T-helper 17 cell (primary cell): ENCODE results near the gene AK8. TPM values are rescaled to one million over a fixed set of nuclear protein-coding genes. Genes with fewer than 3 reads are reported as not detected.
"Not testable (repeated sequence)": the region's sequence is repeated elsewhere in the genome, so short reads cannot be mapped to it uniquely, and the experiment has no call there.

ENCODE experiments used
- ATAC-seq: fragments of 150-1000 bp; cut with Tn5 transposase; 2 replicates; pipeline ENCODE4 v1.10.0; 2021; ENCODE audit warnings: mild to moderate bottlenecking, moderate library complexity
- DNase-seq, 3 donors: peaks; one replicate each; pipeline versions ENCODE4 v3.0.0 to v3.0.0-alpha.2; 2020 to 2021
- H3K9me3 ChIP-seq: one replicate; pipeline ENCODE4 v1.7.0; 2013; ENCODE audit warnings: low read length, mild to moderate bottlenecking; ENCODE audit not compliant: control insufficient read depth, poor library complexity, severe bottlenecking
- H3K27ac Mint-ChIP-seq: one replicate; pipeline ENCODE4 v1.8.0; 2022; ENCODE audit warnings: mild to moderate bottlenecking, moderate library complexity, mixed read lengths
- H3K27me3 Mint-ChIP-seq: one replicate; pipeline ENCODE4 v1.8.0; 2022; ENCODE audit warnings: mixed read lengths
- H3K36me3 Mint-ChIP-seq: one replicate; pipeline ENCODE4 v1.8.0; 2022; ENCODE audit warnings: low read depth, mixed read lengths
- H3K4me1 Mint-ChIP-seq: one replicate; pipeline ENCODE4 v1.8.0; 2022; ENCODE audit warnings: mild to moderate bottlenecking, mixed read lengths
- H3K4me3 Mint-ChIP-seq: one replicate; pipeline ENCODE4 v1.8.0; 2022; ENCODE audit warnings: mild to moderate bottlenecking, moderate library complexity, mixed read lengths
- total RNA-seq, 4 donors: library from RNA in 2 of 4; stranded (reverse) in 2 of 4; gene quantifications; one replicate each; pipeline ENCODE4 v1.2.3 and lab custom pipeline; 2022 to 2026

The AK8 gene
- total RNA-seq, 2 donors from 2014 or later = 0.32 TPM; not detected in 1

DNA sequence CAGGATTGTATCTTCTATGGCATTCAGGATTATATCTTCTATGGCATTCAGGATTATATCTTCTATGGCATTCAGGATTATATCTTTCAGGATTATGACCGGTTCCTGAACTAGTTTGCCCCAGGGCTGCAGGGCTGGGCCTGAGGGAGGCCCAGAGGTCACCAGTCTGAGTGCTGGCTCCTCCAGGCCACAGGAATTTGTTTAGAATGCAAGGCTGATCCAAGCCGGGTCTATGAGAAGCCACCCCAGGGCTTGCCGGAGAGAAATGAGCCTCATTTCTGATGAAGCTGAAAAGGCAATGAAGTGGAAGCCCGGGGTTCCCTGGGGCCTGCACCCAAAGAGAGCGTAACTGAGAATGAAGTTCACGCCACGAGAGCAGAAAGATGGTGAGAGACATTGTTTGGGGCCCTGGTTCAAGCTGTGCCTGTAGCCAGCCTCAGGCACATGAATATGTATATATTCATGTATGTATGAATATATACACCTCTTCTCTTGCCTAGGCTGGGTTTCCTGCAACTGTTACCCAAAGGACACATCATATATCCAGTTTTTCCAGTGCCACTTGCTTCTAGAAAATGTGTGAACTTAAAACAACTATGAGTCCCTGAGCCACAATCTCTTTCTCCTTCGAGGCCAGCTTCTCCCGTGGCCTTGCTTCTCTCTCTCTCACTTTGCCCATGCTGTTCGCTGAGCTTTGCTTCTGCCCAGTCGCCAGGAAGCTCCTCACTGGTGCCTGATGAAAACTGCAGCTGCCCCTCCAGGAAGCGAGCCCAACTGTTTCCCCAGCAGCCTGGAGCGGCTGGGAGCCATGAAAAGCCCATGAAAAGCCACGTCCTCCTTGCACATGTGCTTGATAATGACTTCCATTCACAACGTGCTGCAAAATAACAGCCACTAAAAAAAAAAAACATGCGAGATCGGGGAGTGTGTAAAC, 145.5 kb downstream of the AK8 start:
- H3K4me3 Mint-ChIP-seq = no peak overlapping the region
- no peak overlapping the region for H3K27ac Mint-ChIP-seq
- H3K4me1 Mint-ChIP-seq = peaks cover 2% of the 10 kb centered on the region
- DNase-seq = no peak
- H3K9me3 ChIP-seq = no peaks in the 10 kb centered on the region
- ATAC-seq = no peak
- no peaks in the 10 kb centered on the region for H3K36me3 Mint-ChIP-seq
- H3K27me3 Mint-ChIP-seq = peaks cover 49% of the 10 kb centered on the region

DNA sequence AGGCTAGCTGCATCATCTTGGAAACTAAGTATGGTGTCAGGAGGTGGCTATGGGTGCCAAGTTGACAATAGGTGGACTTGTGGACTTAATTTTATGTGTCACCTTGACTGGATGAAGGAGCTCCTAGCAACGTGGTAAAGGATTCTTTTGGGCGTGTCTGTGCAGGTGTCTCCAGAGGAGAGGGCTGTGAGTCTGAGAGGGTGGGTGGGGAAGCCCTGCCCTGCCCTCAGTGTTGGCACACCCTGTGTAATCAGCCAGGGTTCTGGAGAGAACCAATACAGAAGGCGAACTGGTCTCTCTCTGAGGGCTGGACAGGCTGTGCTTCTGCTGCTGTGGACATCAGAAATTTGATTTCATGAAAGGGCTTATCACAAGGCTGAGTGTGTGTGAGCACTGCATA, 146.9 kb downstream of the AK8 start:
- Mint-ChIP-seq H3K4me1 (peaks cover 2% of the 10 kb centered on the region), H3K27me3 (peaks cover 60% of the 10 kb centered on the region), H3K36me3 (no peaks in the 10 kb centered on the region), H3K27ac (no peak overlapping the region), H3K4me3 (no peak overlapping the region)
- H3K9me3 ChIP-seq = no peaks in the 10 kb centered on the region
- DNase-seq (no peak), ATAC-seq (no peak)

DNA sequence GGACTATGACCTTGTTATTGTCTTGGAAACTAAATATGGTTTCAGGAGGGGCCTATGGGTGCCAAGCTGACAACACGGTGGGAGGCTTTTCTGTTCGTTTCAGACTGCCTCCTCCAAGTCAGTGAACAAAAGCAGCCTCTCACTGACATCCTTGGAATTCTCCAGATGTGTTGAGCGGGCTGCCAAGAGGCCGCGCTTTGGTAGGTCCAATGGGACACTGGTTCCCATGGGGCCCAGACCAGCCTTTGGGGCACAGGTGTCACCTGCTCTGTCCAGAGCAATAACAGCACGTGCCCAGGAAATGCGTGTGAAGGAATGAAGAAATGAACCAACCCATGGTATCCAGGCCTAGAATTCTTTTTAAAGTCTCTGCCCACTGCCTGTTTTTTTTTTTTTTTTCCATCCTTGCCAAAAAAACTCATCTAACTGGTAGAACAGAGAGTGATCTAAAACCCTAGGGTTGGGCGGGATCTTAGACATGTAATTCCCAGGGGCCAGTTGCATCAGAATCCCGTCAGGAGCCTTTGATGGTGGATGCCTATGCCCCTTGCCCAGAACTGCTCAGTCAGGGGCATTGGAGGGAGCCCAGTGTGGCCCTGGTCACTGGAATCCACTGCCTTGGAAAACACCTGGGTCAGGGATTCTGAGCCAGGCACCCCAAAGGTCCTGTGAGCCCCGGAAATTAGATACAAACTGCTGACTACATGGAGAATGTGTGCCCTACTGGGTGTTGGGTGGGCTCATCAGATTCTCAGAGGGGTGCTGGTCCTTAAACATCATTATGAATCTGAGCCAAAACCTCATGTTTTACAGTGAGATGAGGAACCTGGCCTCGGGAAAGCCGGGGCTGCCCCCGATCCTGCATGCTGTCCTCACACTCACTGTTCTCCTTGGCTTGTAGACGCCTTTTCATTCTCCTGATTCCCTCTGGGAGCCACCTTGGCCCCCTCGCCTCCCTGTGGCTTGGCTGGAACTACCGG, 147.7 kb downstream of the AK8 start:
- Mint-ChIP-seq H3K27ac (no peak overlapping the region), H3K36me3 (no peaks in the 10 kb centered on the region), H3K27me3 (peaks cover 67% of the 10 kb centered on the region), H3K4me1 (peaks cover 2% of the 10 kb centered on the region), H3K4me3 (no peak overlapping the region)
- no peak for DNase-seq
- no peak for ATAC-seq
- no peaks in the 10 kb centered on the region for H3K9me3 ChIP-seq

DNA sequence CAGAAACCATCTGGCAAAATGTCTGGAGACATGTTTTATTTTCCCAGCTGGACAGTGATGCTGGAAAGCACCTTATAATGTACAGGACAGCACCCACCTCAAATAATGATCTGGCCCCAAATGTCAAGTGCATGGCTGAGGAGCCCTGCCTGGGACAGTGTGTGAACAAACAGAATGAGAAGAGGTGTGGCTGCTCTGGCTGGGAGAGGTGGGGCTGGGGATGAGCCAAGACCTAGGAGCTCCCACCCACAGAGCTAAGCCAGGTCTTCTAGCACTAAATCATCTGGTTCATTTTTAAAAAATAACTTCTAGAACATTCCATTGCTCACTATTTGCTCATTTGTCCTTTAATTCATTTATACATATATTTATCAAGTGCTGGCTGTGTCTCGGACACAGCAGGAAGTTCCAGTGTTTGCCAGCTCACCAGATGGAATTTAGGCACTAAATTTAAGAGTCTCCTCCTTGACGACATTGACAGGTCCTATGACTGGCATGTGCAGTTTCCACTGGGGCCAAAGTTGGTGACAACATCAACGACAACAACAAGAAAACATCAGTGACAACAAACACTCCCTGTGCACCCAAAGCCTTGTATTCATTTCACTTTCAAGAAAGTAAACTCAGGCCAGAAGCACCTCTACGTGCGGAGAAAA, 148.7 kb downstream of the AK8 start:
- no peak overlapping the region for H3K27ac Mint-ChIP-seq
- peaks cover 2% of the 10 kb centered on the region for H3K4me1 Mint-ChIP-seq
- no peaks in the 10 kb centered on the region for H3K36me3 Mint-ChIP-seq
- ATAC-seq = no peak
- no peak for DNase-seq
- H3K27me3 Mint-ChIP-seq = peaks cover 71% of the 10 kb centered on the region
- no peaks in the 10 kb centered on the region for H3K9me3 ChIP-seq
- no peak overlapping the region for H3K4me3 Mint-ChIP-seq

DNA sequence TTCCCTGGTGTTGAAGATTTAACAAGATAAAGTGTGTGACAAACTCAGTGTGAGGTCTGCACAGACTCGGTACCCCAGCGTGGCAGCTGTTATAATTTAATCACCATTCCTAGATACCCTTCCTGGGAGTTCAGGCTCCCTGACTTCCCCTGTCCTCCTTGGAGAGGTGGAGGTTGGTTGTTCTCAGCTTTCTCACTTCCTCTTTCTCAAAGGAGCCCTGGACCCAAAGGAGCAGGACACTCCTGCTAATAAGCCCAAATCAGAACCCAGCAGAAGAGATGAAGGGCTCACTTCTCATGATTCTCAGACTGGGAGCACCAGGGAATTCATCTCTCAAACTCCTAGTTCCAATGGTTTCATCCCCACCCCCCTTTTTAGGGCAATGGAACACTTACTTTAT, 149.6 kb downstream of the AK8 start:
- no peak for ATAC-seq
- Mint-ChIP-seq H3K27me3 (peaks cover 75% of the 10 kb centered on the region), H3K36me3 (no peaks in the 10 kb centered on the region), H3K4me1 (peaks cover 2% of the 10 kb centered on the region), H3K4me3 (no peak overlapping the region), H3K27ac (no peak overlapping the region)
- no peaks in the 10 kb centered on the region for H3K9me3 ChIP-seq
- no peak for DNase-seq

DNA sequence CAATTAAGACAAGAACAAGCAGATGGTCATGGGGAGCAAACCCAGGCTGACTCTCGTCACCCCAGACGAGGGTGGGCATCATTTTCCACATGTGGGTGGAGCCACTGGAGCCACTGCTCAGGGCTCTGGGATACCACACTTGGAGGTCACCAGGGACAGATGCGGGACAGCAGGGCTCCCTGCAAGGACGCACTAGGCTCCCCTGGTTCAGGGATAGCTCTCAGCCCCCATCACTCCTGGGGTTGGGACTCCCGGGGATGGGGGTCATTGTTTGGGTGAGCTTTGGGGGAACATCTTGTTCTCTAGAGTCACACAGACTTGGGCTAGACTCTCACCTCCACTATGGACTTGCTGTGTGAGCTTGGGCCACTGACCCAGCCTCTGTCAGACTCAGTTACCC, 150.0 kb downstream of the AK8 start:
- Mint-ChIP-seq H3K27me3 (peaks cover 75% of the 10 kb centered on the region), H3K27ac (no peak overlapping the region), H3K36me3 (peaks cover under 1% of the 10 kb centered on the region), H3K4me1 (peaks cover 2% of the 10 kb centered on the region), H3K4me3 (no peak overlapping the region)
- no peak for ATAC-seq
- H3K9me3 ChIP-seq = no peaks in the 10 kb centered on the region
- no peak for DNase-seq

DNA sequence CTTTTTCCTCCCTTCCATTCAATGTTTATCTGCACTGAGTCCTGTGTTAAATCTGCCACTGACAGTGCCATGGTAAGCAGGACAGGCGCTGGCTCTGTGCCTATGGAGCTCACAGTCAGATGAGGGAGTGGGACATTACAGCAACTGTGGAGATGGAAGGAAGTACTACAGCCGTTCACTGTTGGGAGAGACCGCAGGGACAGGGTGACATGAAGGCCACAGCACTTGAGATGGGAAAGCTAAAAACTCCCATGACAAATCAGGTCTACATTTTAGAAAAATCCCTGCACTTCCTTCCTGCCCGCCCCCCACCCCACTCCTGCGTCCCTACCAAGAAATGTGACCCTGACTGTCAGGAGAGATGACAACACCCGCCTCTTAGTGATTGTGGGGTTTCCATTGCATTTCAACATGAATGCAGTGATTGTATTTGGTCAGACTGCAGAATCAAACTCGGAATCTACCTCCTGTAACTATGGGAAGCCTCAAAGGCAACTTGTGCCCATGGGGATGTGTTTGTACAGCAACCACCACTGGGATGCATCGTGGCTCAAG, 151.4 kb downstream of the AK8 start:
- peaks cover 2% of the 10 kb centered on the region for H3K36me3 Mint-ChIP-seq

DNA sequence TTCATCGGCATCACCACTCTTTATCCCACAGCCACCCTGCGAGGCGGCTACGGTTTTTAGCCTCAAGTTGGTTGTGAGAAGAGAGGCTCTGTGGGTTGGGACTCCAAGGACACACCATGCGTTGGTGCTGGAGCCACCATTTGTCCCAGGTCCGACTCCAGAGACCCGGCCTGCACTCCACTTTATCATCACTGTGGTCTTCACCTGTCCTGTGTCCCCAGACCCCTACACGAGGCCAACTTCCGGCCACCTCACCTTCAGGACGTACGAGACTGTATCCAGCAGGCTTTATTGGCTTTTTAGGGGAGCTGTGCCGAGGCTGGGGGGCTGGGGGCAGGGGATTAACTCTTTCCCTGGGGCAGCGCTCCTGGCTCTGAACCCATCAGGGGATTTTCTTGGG, 152.8 kb downstream of the AK8 start:
- H3K27me3 Mint-ChIP-seq = peaks cover 56% of the 10 kb centered on the region
- ATAC-seq (no peak), DNase-seq (no peak)
- no peak overlapping the region for H3K27ac Mint-ChIP-seq
- H3K36me3 Mint-ChIP-seq = peaks cover 2% of the 10 kb centered on the region
- H3K4me1 Mint-ChIP-seq = no peaks in the 10 kb centered on the region
- no peak overlapping the region for H3K4me3 Mint-ChIP-seq
- H3K9me3 ChIP-seq = no peaks in the 10 kb centered on the region

More for the DNA sequence above, 151.4 kb downstream of the AK8 start:
- H3K27ac Mint-ChIP-seq = no peak overlapping the region
- H3K4me1 Mint-ChIP-seq = no peaks in the 10 kb centered on the region
- DNase-seq (no peak), ATAC-seq (no peak)
- H3K9me3 ChIP-seq = no peaks in the 10 kb centered on the region
- H3K4me3 Mint-ChIP-seq = no peak overlapping the region
- peaks cover 69% of the 10 kb centered on the region for H3K27me3 Mint-ChIP-seq

DNA sequence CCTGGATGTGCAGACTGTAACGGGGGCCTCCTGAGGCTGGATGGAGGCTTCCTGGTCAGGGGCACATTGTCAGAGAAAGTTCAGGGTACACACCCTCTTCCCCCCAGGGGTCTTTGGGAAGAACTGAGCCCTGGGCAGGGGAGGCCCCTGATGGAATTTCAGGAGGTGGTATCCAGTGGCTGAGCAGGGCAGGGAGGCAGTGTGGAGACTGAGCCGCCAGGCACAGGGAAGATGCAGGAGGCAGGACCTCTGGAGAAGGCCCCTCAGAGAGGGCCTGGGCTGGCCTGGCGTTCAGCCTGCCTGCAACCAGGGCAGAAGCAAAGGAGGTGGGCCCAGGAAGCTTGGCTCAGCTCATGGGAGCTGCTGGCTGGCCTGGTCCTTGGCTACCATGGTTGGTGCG, 154.3 kb downstream of the AK8 start:
- no peak overlapping the region for H3K4me3 Mint-ChIP-seq
- ATAC-seq = no peak
- no peaks in the 10 kb centered on the region for H3K9me3 ChIP-seq
- DNase-seq = no peak
- no peak overlapping the region for H3K27ac Mint-ChIP-seq
- peaks cover 2% of the 10 kb centered on the region for H3K36me3 Mint-ChIP-seq
- peaks cover 57% of the 10 kb centered on the region for H3K27me3 Mint-ChIP-seq
- H3K4me1 Mint-ChIP-seq = peaks cover 2% of the 10 kb centered on the region

DNA sequence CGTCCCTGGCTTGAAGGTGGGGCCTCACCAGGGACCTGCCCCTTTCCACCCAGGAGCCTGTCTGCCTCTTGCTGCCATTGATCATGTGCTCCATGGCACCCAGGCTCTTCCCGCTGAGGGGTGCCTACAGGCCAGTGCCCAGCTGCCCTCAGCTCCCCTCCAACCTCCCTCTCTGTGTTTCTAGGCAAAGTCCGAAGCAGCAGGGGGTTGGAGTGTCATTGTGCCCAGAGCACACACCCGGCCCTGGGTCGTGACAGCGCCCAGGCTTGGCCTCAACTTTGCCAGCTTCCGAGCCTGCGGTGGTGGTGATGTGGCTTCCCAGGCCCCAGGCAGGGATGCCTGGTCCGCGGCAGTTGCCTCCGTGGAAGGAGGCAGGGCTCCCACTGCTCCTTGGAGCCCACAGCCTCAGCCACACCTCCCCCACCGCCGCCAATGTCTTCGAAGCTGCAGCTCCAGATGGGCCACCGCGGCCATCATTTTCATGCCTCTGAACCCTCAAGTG, 155.5 kb downstream of the AK8 start:
- no peaks in the 10 kb centered on the region for H3K9me3 ChIP-seq
- peaks cover 62% of the 10 kb centered on the region for H3K27me3 Mint-ChIP-seq
- no peak for ATAC-seq
- H3K4me3 Mint-ChIP-seq = no peak overlapping the region
- peaks cover 4% of the 10 kb centered on the region for H3K36me3 Mint-ChIP-seq
- H3K27ac Mint-ChIP-seq = no peak overlapping the region
- no peak for DNase-seq
- peaks cover 7% of the 10 kb centered on the region for H3K4me1 Mint-ChIP-seq

DNA sequence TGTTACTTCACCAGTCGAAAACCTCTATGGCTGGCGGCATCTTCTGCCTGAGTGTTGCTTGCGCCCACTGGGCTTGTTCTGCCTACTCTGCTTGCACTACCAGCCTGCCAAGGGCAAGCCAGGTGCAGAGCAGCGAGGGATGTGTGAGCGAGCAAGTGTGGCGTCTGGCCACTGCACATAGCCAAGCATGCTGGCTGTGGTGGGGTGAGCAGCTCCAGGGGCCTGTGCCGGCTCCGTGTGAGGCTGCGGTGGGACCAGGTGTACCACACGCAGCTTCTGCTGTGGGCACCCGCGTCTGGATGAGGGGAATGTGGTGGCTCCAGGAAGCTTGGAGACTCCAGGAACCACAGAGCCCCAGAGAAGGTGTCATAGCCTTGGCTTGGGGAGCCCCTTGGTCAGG, 156.4 kb downstream of the AK8 start:
- DNase-seq (no peak), ATAC-seq (no peak)
- Mint-ChIP-seq H3K27me3 (peaks cover 57% of the 10 kb centered on the region), H3K4me1 (peaks cover 7% of the 10 kb centered on the region), H3K36me3 (peaks cover 4% of the 10 kb centered on the region), H3K27ac (no peak overlapping the region), H3K4me3 (no peak overlapping the region)
- no peaks in the 10 kb centered on the region for H3K9me3 ChIP-seq

DNA sequence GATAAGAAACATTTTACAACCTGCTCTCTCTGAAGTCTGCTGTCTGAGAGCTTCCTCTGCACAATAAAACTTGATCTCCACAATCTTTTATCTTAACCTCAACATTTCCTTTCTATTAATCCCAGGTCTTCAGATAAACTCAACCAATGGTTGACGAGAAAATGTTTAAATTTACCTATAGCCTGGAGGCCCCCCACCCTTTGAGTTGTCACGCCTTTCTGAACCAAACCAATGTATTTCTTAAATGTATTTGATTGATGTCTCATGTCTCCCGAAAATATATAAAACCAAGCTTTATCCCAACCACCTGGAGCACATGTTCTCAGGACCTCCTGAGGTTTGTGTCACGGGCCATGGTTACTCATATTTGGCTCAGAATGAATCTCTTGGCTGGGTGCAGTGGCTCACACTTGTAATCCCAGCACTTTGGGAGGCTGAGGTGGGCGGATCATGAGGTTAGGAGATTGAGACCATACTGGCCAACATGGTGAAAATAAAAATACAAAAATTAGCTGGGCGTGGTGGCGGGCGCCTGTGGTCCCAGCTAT, 159.6 kb downstream of the AK8 start:
- DNase-seq, H3K36me3 Mint-ChIP-seq, ATAC-seq: not testable (repeated sequence)

More for the DNA sequence above, 159.6 kb downstream of the AK8 start:
- not testable (repeated sequence) for H3K9me3 ChIP-seq, H3K4me1 Mint-ChIP-seq, H3K4me3 Mint-ChIP-seq
- peak overlapping the region; percentile 79 for H3K27ac Mint-ChIP-seq
- peaks cover 41% of the 10 kb centered on the region for H3K27me3 Mint-ChIP-seq
